T-cell (primary cell): ENCODE data around the gene DDIT3. TPM values are rescaled to one million over a fixed set of nuclear protein-coding genes. Genes with fewer than 3 reads are reported as not detected.
A peak's percentile ranks its signal among the peaks of the same experiment; 100 is the strongest.

Source experiments
- ATAC-seq, 4 experiments: fragments of 200-7000 bp in 3 of 4; fragments of 150-1000 bp in 1 of 4; cut with Tn5 transposase; replicated peaks in 1 of 4; 1 replicate in 3 of 4; 2 replicates in 1 of 4; pipeline ENCODE4 v1.10.0; 2021; ENCODE audit warnings: moderate library complexity in 3 of 4, mild to moderate bottlenecking in 2 of 4, moderate number of reproducible peaks in 1 of 4
- CTCF ChIA-PET, 2 donors: fragments of 300-600 bp; sonication (Branson Sonifier 250); formaldehyde crosslinking; loops; one replicate each; lab custom pipeline; 2022; ENCODE audit warnings: antibody characterized with exemption in 2 of 2; lab: Charles Lee
- POLR2A ChIA-PET, 2 donors: fragments of 300-600 bp; sonication (Branson Sonifier 250); formaldehyde crosslinking; loops; one replicate each; lab custom pipeline; 2022; ENCODE audit warnings: antibody characterized with exemption in 2 of 2; lab: Charles Lee
- DNase-seq, 35 experiments: peaks; one replicate each; pipeline versions ENCODE4 v3.0.0 to v3.0.0-alpha.2; 2013 to 2023
- H3K27ac ChIP-seq: one replicate; pipeline ENCODE4 v1.5.1; 2013; ENCODE audit warnings: low read length
- H3K27me3 ChIP-seq, 2 experiments: replicated peaks in 1 of 2; 1 replicate in 1 of 2; 2 replicates in 1 of 2; pipeline versions ENCODE4 v1.6.1 to v1.7.0; 2013; ENCODE audit warnings: low read length in 1 of 2, mixed read lengths in 1 of 2; ENCODE audit not compliant: control insufficient read depth in 2 of 2, insufficient read depth in 2 of 2; ENCODE audit errors: extremely low read depth in 1 of 2
- H3K36me3 ChIP-seq, 2 donors: 1 replicate in 1 of 2; 2 replicates in 1 of 2; pipeline versions ENCODE4 v1.6.1 to v1.7.0; 2013; ENCODE audit warnings: low read length in 1 of 2; ENCODE audit not compliant: control insufficient read depth in 2 of 2, insufficient read depth in 1 of 2; ENCODE audit errors: extremely low read depth in 1 of 2
- H3K4me1 ChIP-seq, 2 experiments: 1 replicate in 1 of 2; 2 replicates in 1 of 2; pipeline versions ENCODE4 v1.6.1 to v1.7.0; 2013; ENCODE audit warnings: low read length in 2 of 2, mixed read lengths in 1 of 2; ENCODE audit not compliant: insufficient read depth in 2 of 2, control insufficient read depth in 1 of 2; ENCODE audit errors: extremely low read depth in 1 of 2
- H3K4me3 ChIP-seq, 2 donors: 1 replicate in 1 of 2; 2 replicates in 1 of 2; pipeline versions ENCODE4 v1.5.1 to v1.7.0; 2013; ENCODE audit warnings: mild to moderate bottlenecking in 2 of 2, low read length in 1 of 2, moderate library complexity in 1 of 2; ENCODE audit not compliant: control insufficient read depth in 1 of 2; ENCODE audit errors: extremely low read depth in 1 of 2
- H3K9me3 ChIP-seq: 2 replicates; pipeline ENCODE4 v1.7.0; 2013
- H3K27ac Mint-ChIP-seq, 2 donors: one replicate each; pipeline ENCODE4 v1.8.0; 2020 to 2021; ENCODE audit warnings: mild to moderate bottlenecking in 2 of 2, mixed read lengths in 2 of 2
- H3K27me3 Mint-ChIP-seq, 2 donors: one replicate each; pipeline ENCODE4 v1.8.0; 2021 to 2022; ENCODE audit warnings: mixed read lengths in 2 of 2
- H3K36me3 Mint-ChIP-seq: one replicate; pipeline ENCODE4 v1.8.0; 2021; ENCODE audit warnings: mixed read lengths
- H3K4me1 Mint-ChIP-seq, 3 donors: one replicate each; pipeline ENCODE4 v1.8.0; 2020 to 2022; ENCODE audit warnings: mixed read lengths in 3 of 3, mild to moderate bottlenecking in 1 of 3
- H3K4me3 Mint-ChIP-seq, 3 donors: one replicate each; pipeline ENCODE4 v1.8.0; 2020 to 2022; ENCODE audit warnings: mild to moderate bottlenecking in 3 of 3, mixed read lengths in 3 of 3, moderate library complexity in 3 of 3
- H3K9me3 Mint-ChIP-seq, 3 donors: one replicate each; pipeline ENCODE4 v1.8.0; 2020 to 2022; ENCODE audit warnings: mixed read lengths in 3 of 3
- WGBS: methylation state at CpG from one replicate; pipeline ENCODE4 v1.1.5; 2013; ENCODE audit warnings: missing lambda C conversion rate; ENCODE audit not compliant: insufficient coverage; 5-methylcytosine and 5-hydroxymethylcytosine counted together
- total RNA-seq, 35 experiments: library from RNA in 6 of 35; stranded (reverse) in 6 of 35; fragments of 120-200 nt in 1 of 35; gene quantifications; one replicate each; pipeline versions ENCODE4 v1.2.1 to v1.2.4 and lab custom pipeline; 2013 to 2026

Gene DDIT3
- total RNA-seq, 5 donors from 2014 or later (not counting 1 experiment from before 2014, with no cell fraction given) = 34.5 to 93.5 (median 40.7) TPM

GRCh38 chr12:57476993-57477709, 43.2 kb downstream of the DDIT3 start:
- ChIA-PET CTCF (interaction anchor here (0.6 to 1.9 kb wide), 13 partner anchors 9 to 166 kb away, joined by 3 to 53 read pairs (median 4); partner anchors contain the start of genes DCTN2 (in 1 of the 2), DDIT3 (in 1 of the 2) and GLI1 (in 1 of the 2)), POLR2A (interaction anchor here in 1 of 2 donors (1.0 to 1.4 kb wide), 3 partner anchors 40 to 464 kb away, joined by 3 to 6 read pairs (median 6); partner anchors contain the start of genes ATP23 and DDIT3)
- Histone ChIP-seq H3K36me3 (peaks cover 8 to 32% of the 10 kb centered on the region in 2 donors), H3K27ac (peak overlapping the region; percentile 98), H3K9me3 (no peaks in the 10 kb centered on the region), H3K4me1 (peaks cover 28 to 93% of the 10 kb centered on the region in 2 experiments), H3K4me3 (peak overlapping the region; percentile 83 to 91), H3K27me3 (no peaks in the 10 kb centered on the region)
- WGBS = 0% methylated on average over 10 of the region's 15 CpGs
- ATAC-seq = peak; percentile 24 to 31 (median 26)
- peak in 3 of 35 experiments; percentile 34 to 51 (median 40) for DNase-seq
- H3K27me3 Mint-ChIP-seq = no peaks in the 10 kb centered on the region
- H3K9me3 Mint-ChIP-seq = no peaks in the 10 kb centered on the region
- H3K4me1 Mint-ChIP-seq = peaks cover 75 to 92% (median 89%) of the 10 kb centered on the region in 3 donors
- peak overlapping the region; percentile 98 to 99 (median 98) for H3K4me3 Mint-ChIP-seq
- peaks cover 34% of the 10 kb centered on the region for H3K36me3 Mint-ChIP-seq
- peak overlapping the region; percentile 98 for H3K27ac Mint-ChIP-seq

GRCh38 chr12:57476162-57476992, 43.9 kb downstream of the DDIT3 start:
- Mint-ChIP-seq H3K4me1 (peaks cover 71 to 92% (median 89%) of the 10 kb centered on the region in 3 donors), H3K4me3 (peak overlapping the region; percentile 98 to 99 (median 98)), H3K27ac (peak overlapping the region; percentile 98), H3K36me3 (peaks cover 38% of the 10 kb centered on the region), H3K9me3 (no peaks in the 10 kb centered on the region), H3K27me3 (no peaks in the 10 kb centered on the region)
- Histone ChIP-seq H3K4me3 (peak overlapping the region; percentile 83 to 91), H3K36me3 (peaks cover 8 to 40% of the 10 kb centered on the region in 2 donors), H3K27ac (peak overlapping the region; percentile 98), H3K9me3 (no peaks in the 10 kb centered on the region), H3K4me1 (peaks cover 28 to 93% of the 10 kb centered on the region in 2 experiments), H3K27me3 (no peaks in the 10 kb centered on the region)
- POLR2A ChIA-PET = interaction anchor here in 1 of 2 donors (1.0 to 1.4 kb wide), 3 partner anchors 41 to 465 kb away, joined by 3 to 6 read pairs (median 6); partner anchors contain the start of genes ATP23 and DDIT3
- WGBS = 0% methylated on average over 5 of the region's 29 CpGs
- ATAC-seq = peak; percentile 21 to 41 (median 23)
- CTCF ChIA-PET = interaction anchor here (0.6 to 1.9 kb wide), 9 partner anchors 11 to 146 kb away, joined by 3 to 53 read pairs (median 3); partner anchors contain the start of genes DCTN2 (in 1 of the 2), DDIT3 (in 1 of the 2) and GLI1 (in 1 of the 2)
- DNase-seq = peak; percentile 55 to 80 (median 71)

GRCh38 chr12:57475271-57476161, 44.8 kb downstream of the DDIT3 start:
- DNase-seq (no peak), ATAC-seq (no peak)
- Mint-ChIP-seq H3K27ac (peak overlapping the region; percentile 82 to 98), H3K9me3 (no peaks in the 10 kb centered on the region), H3K4me3 (peak overlapping the region; percentile 98 to 99 (median 98)), H3K36me3 (peaks cover 38% of the 10 kb centered on the region), H3K27me3 (no peaks in the 10 kb centered on the region), H3K4me1 (peaks cover 63 to 87% (median 85%) of the 10 kb centered on the region in 3 donors)
- ChIA-PET POLR2A (interaction anchor here (0.5 to 1.2 kb wide), 4 partner anchors 10 to 15 kb away, joined by 4 read pairs; no protein-coding TSS in a partner anchor), CTCF (interaction anchor here (0.5 to 1.9 kb wide), 9 partner anchors 11 to 1184 kb away, joined by 3 to 53 read pairs (median 4); partner anchors contain the start of gene GLI1 (in 1 of the 2))
- Histone ChIP-seq H3K27me3 (no peaks in the 10 kb centered on the region), H3K4me3 (peak overlapping the region; percentile 83 to 91), H3K9me3 (no peaks in the 10 kb centered on the region), H3K4me1 (peaks cover 23 to 93% of the 10 kb centered on the region in 2 experiments), H3K27ac (peak overlapping the region; percentile 98), H3K36me3 (peaks cover 13 to 49% of the 10 kb centered on the region in 2 donors)
- 56% methylated on average over 56 of the region's 84 CpGs for WGBS

- Histone ChIP-seq H3K9me3 (no peaks in the 10 kb centered on the region), H3K27ac (peak overlapping the region; percentile 7), H3K4me1 (peaks cover 21 to 92% of the 10 kb centered on the region in 2 experiments), H3K36me3 (peaks cover 13 to 55% of the 10 kb centered on the region in 2 donors), H3K27me3 (no peaks in the 10 kb centered on the region), H3K4me3 (no peak overlapping the region)
- Mint-ChIP-seq H3K27ac (peak overlapping the region; percentile 78 to 89), H3K4me3 (peak overlapping the region; percentile 62 to 79 (median 67)), H3K27me3 (no peaks in the 10 kb centered on the region), H3K4me1 (peaks cover 57 to 81% (median 78%) of the 10 kb centered on the region in 3 donors), H3K36me3 (peaks cover 39% of the 10 kb centered on the region), H3K9me3 (no peaks in the 10 kb centered on the region)
- no peak for ATAC-seq
- ChIA-PET CTCF (interaction anchor here (0.6 to 1.3 kb wide), 5 partner anchors 14 to 54 kb away, joined by 3 to 5 read pairs (median 4); no protein-coding TSS in a partner anchor), POLR2A (interaction anchor here (0.5 to 1.2 kb wide), 6 partner anchors 9 to 729 kb away, joined by 4 to 8 read pairs (median 4); no protein-coding TSS in a partner anchor)
- no peak for DNase-seq
- WGBS = 100% methylated on average over 1 of the region's 7 CpGs
Observed at GRCh38 chr12:57474862-57475261, 45.5 kb downstream of the DDIT3 start.

GRCh38 chr12:57474430-57474829, 45.9 kb downstream of the DDIT3 start:
- H3K4me3 Mint-ChIP-seq = peak overlapping the region; percentile 62 to 79 (median 67)
- Histone ChIP-seq H3K27ac (peak overlapping the region; percentile 7), H3K36me3 (peaks cover 16 to 59% of the 10 kb centered on the region in 2 donors), H3K4me3 (no peak overlapping the region), H3K9me3 (no peaks in the 10 kb centered on the region), H3K27me3 (no peaks in the 10 kb centered on the region), H3K4me1 (peaks cover 18 to 88% of the 10 kb centered on the region in 2 experiments)
- 100% methylated on average over 3 of the region's 8 CpGs for WGBS
- peaks cover 54 to 80% (median 74%) of the 10 kb centered on the region in 3 donors for H3K4me1 Mint-ChIP-seq
- POLR2A ChIA-PET = interaction anchor here (0.5 to 1.2 kb wide), 4 partner anchors 9 to 729 kb away, joined by 4 to 8 read pairs (median 4); no protein-coding TSS in a partner anchor
- H3K27ac Mint-ChIP-seq = peak overlapping the region; percentile 78 to 89
- CTCF ChIA-PET = interaction anchor here in 1 of 2 donors (0.6 to 1.3 kb wide), 4 partner anchors 14 to 54 kb away, joined by 3 to 5 read pairs (median 4); no protein-coding TSS in a partner anchor
- peaks cover 43% of the 10 kb centered on the region for H3K36me3 Mint-ChIP-seq
- DNase-seq (no peak), ATAC-seq (no peak)
- H3K9me3 Mint-ChIP-seq = no peaks in the 10 kb centered on the region
- H3K27me3 Mint-ChIP-seq = no peaks in the 10 kb centered on the region
